Neuronal stem cell (in vitro differentiated cells): ENCODE data around the gene STEAP4.

Source experiments
- DNase-seq: peaks from one replicate; pipeline ENCODE4 v3.0.0-alpha.2; 2013; ENCODE audit warnings: low spot score
- H2AFZ ChIP-seq: one replicate; pipeline ENCODE4 v1.6.1; 2013; ENCODE audit warnings: mild to moderate bottlenecking, low read length, inconsistent platforms
- H2AK5ac ChIP-seq: 2 replicates; pipeline ENCODE4 v1.6.1; 2013; ENCODE audit warnings: low read depth, mild to moderate bottlenecking, inconsistent platforms, low read length, moderate library complexity, mixed read lengths
- H2BK120ac ChIP-seq: 2 replicates; pipeline ENCODE4 v1.6.1; 2013; ENCODE audit warnings: low read depth, mild to moderate bottlenecking, inconsistent platforms, low read length, moderate library complexity, mixed read lengths
- H2BK12ac ChIP-seq: one replicate; pipeline ENCODE4 v1.6.1; 2013; ENCODE audit warnings: low read length, inconsistent platforms
- H2BK15ac ChIP-seq: 2 replicates; pipeline ENCODE4 v1.6.1; 2013; ENCODE audit warnings: mild to moderate bottlenecking, low read length, inconsistent platforms, mixed read lengths
- H2BK5ac ChIP-seq: one replicate; pipeline ENCODE4 v1.6.1; 2013; ENCODE audit warnings: inconsistent platforms, mild to moderate bottlenecking, low read length, moderate library complexity
- H3K14ac ChIP-seq: one replicate; pipeline ENCODE4 v1.6.1; 2013; ENCODE audit warnings: low read length, inconsistent platforms
- H3K18ac ChIP-seq: 2 replicates; pipeline ENCODE4 v1.6.1; 2013; ENCODE audit warnings: low read length, inconsistent platforms
- H3K23ac ChIP-seq: 2 replicates; pipeline ENCODE4 v1.6.1; 2013; ENCODE audit warnings: low read depth, mild to moderate bottlenecking, mixed read lengths, low read length, inconsistent platforms; ENCODE audit not compliant: poor library complexity
- H3K27ac ChIP-seq: replicated peaks from 3 replicates; pipeline ENCODE4 v1.5.1; 2013; ENCODE audit warnings: low read length, inconsistent platforms
- H3K27me3 ChIP-seq, 3 experiments: 2 replicates each; pipeline ENCODE4 v1.6.1; 2013; ENCODE audit warnings: low read length in 3 of 3, mild to moderate bottlenecking in 2 of 3, inconsistent platforms in 1 of 3, low read depth in 1 of 3, mixed read lengths in 1 of 3, moderate library complexity in 1 of 3; ENCODE audit not compliant: control insufficient read depth in 3 of 3, insufficient read depth in 3 of 3
- H3K36me3 ChIP-seq, 2 donors: replicated peaks in 1 of 2; 2 replicates each; pipeline ENCODE4 v1.6.1; 2013; ENCODE audit warnings: low read length in 2 of 2; ENCODE audit not compliant: control insufficient read depth in 2 of 2, insufficient read depth in 2 of 2
- H3K4ac ChIP-seq: 2 replicates; pipeline ENCODE4 v1.6.1; 2013; ENCODE audit warnings: inconsistent platforms, mild to moderate bottlenecking, low read length, moderate library complexity
- H3K4me1 ChIP-seq, 2 donors: 1 replicate in 1 of 2; 2 replicates in 1 of 2; pipeline ENCODE4 v1.6.1; 2013; ENCODE audit warnings: low read length in 2 of 2, low read depth in 1 of 2; ENCODE audit not compliant: control insufficient read depth in 2 of 2, insufficient read depth in 1 of 2
- H3K4me2 ChIP-seq: one replicate; pipeline ENCODE4 v1.6.1; 2013; ENCODE audit warnings: mild to moderate bottlenecking, low read length, inconsistent platforms; ENCODE audit not compliant: insufficient read depth, poor library complexity, severe bottlenecking
- H3K4me3 ChIP-seq, 2 donors: 2 replicates each; pipeline ENCODE4 v1.5.1; 2013; ENCODE audit warnings: low read length in 2 of 2, mild to moderate bottlenecking in 2 of 2, inconsistent platforms in 1 of 2, moderate library complexity in 1 of 2
- H3K79me1 ChIP-seq: one replicate; pipeline ENCODE4 v1.6.1; 2013; ENCODE audit warnings: low read depth, mild to moderate bottlenecking, inconsistent platforms, low read length, moderate library complexity
- H3K9ac ChIP-seq: one replicate; pipeline ENCODE4 v1.6.1; 2013; ENCODE audit warnings: mild to moderate bottlenecking, low read depth, low read length, inconsistent platforms; ENCODE audit not compliant: poor library complexity
- H3K9me3 ChIP-seq, 2 donors: replicated peaks in 1 of 2; 2 replicates each; pipeline versions ENCODE3 to v1.6.1; 2013; ENCODE audit warnings: low read length in 2 of 2, mild to moderate bottlenecking in 2 of 2, inconsistent platforms in 1 of 2, low read depth in 1 of 2, mixed read lengths in 1 of 2, moderate library complexity in 1 of 2; ENCODE audit not compliant: control insufficient read depth in 2 of 2, insufficient read depth in 1 of 2
- H4K8ac ChIP-seq: one replicate; pipeline ENCODE4 v1.6.1; 2013; ENCODE audit warnings: low read depth, mild to moderate bottlenecking, inconsistent platforms, low read length, moderate library complexity
- H4K91ac ChIP-seq: one replicate; pipeline ENCODE4 v1.6.1; 2013; ENCODE audit warnings: low read length, low read depth, mild to moderate bottlenecking, inconsistent platforms; ENCODE audit not compliant: poor library complexity
- WGBS, 2 donors: extraction: QIAGEN DNeasy Blood & Tissue Kit; methylation state at CpG; one replicate each; pipeline ENCODE4 v1.1.7; 2013; ENCODE audit warnings: missing lambda C conversion rate in 2 of 2, mixed read lengths in 1 of 2; ENCODE audit not compliant: insufficient read length in 2 of 2, insufficient replicate concordance in 1 of 2; ENCODE audit errors: extremely low coverage in 2 of 2; 5-methylcytosine and 5-hydroxymethylcytosine counted together

Gene STEAP4

DNA sequence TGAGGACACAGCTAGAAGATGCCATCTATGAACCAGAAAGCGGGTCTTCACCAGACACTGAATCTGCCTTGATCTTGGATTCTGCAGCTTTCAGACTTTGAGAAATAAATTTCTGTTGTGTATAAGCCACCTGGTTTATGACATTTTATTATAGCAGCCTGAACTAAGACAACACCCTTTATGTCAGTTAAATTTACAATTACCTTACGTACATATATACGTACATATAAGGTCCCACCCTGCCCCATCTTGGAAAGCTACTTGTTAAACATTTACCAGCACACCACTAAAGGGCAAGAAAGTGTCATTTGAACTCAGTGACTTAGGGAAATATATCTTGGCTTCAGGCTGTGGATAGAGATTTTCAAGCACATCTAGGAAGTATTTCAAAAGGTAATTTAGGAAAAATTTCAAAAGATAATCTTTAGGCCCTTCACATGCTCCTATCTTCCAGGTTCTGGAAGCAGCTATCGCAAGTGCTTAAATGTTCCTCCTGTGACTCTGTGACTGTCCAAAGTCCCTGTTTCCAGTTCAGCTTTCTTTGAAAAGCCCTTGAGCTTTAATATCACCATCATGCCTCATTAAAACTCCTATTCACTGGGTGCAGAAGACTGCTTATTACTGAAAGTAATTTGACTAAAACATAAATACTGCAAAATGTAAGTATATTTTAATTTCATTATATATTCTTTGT, 77.2 kb downstream of the STEAP4 start:
- Histone ChIP-seq H3K14ac (no peak overlapping the region), H3K4me3 (no peak overlapping the region), H3K4ac (no peak overlapping the region), H4K8ac (no peak overlapping the region), H2BK120ac (no peak overlapping the region), H3K9ac (no peak overlapping the region), H2AFZ (no peak overlapping the region), H3K27ac (no peak overlapping the region), H3K4me2 (no peak overlapping the region), H4K91ac (no peak overlapping the region), H2AK5ac (no peak overlapping the region), H3K9me3 (no peaks in the 10 kb centered on the region), H3K23ac (no peak overlapping the region), H3K79me1 (no peaks in the 10 kb centered on the region), H3K4me1 (no peaks in the 10 kb centered on the region), H3K27me3 (no peaks in the 10 kb centered on the region), H2BK5ac (no peak overlapping the region), H2BK15ac (no peak overlapping the region), H2BK12ac (no peak overlapping the region), H3K36me3 (no peaks in the 10 kb centered on the region), H3K18ac (no peak overlapping the region)
- WGBS, 2 donors = no CpG with 5 or more reads among the region's 4 CpGs
- DNase-seq = no peak

- Histone ChIP-seq H3K4me2 (no peak overlapping the region), H3K27ac (no peak overlapping the region), H2BK5ac (no peak overlapping the region), H3K9ac (no peak overlapping the region), H3K27me3 (no peaks in the 10 kb centered on the region), H3K23ac (no peak overlapping the region), H2AK5ac (no peak overlapping the region), H3K79me1 (no peaks in the 10 kb centered on the region), H3K9me3 (no peaks in the 10 kb centered on the region), H2BK15ac (no peak overlapping the region), H3K4me1 (no peaks in the 10 kb centered on the region), H4K8ac (no peak overlapping the region), H3K36me3 (no peaks in the 10 kb centered on the region), H3K4me3 (no peak overlapping the region), H3K18ac (no peak overlapping the region), H2AFZ (no peak overlapping the region), H3K14ac (no peak overlapping the region), H4K91ac (no peak overlapping the region), H2BK12ac (no peak overlapping the region), H3K4ac (no peak overlapping the region), H2BK120ac (no peak overlapping the region)
- DNase-seq = no peak
- no CpG with 5 or more reads among the region's 6 CpGs for WGBS, 2 donors
These were observed 79.7 kb downstream of the STEAP4 start for GRCh38 chr7:88226886-88227516.

DNA sequence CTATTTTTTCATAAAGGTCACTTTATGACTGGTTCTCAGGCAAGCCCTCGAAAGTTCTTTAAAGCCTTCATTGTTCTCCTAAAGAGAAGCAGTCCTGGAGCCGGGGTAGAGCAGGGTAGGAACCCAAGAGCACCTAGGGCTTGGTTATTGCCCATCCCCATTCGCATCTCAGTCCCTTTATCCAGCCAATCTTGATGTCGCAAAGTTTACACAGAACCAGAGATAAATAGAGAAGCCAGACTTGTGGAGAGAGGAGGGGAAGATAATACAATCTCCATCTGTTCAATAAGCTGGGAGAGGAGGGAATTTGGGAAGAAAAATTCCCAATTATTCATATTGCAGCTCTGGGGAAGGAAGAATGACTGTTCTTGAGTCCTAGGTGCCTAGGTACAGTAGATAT, 80.5 kb downstream of the STEAP4 start:
- no peak for DNase-seq
- no peak overlapping the region for H4K8ac ChIP-seq
- H2AFZ ChIP-seq = no peak overlapping the region
- H3K9me3 ChIP-seq = no peaks in the 10 kb centered on the region
- H3K27me3 ChIP-seq = no peaks in the 10 kb centered on the region
- no peak overlapping the region for H3K4ac ChIP-seq
- H3K9ac ChIP-seq = no peak overlapping the region
- H2AK5ac ChIP-seq = no peak overlapping the region
- H4K91ac ChIP-seq = no peak overlapping the region
- H3K14ac ChIP-seq = no peak overlapping the region
- WGBS, 2 donors = no CpG with 5 or more reads among the region's 4 CpGs
- no peak overlapping the region for H2BK120ac ChIP-seq
- H3K4me3 ChIP-seq = no peak overlapping the region
- H3K23ac ChIP-seq = no peak overlapping the region
- H3K4me2 ChIP-seq = no peak overlapping the region
- no peaks in the 10 kb centered on the region for H3K36me3 ChIP-seq
- H3K27ac ChIP-seq = no peak overlapping the region
- H2BK15ac ChIP-seq = no peak overlapping the region
- no peaks in the 10 kb centered on the region for H3K79me1 ChIP-seq
- H3K18ac ChIP-seq = no peak overlapping the region
- H3K4me1 ChIP-seq = peaks cover 0 to 2% of the 10 kb centered on the region in 2 donors
- H2BK12ac ChIP-seq = no peak overlapping the region
- no peak overlapping the region for H2BK5ac ChIP-seq

GRCh38 chr7:88224601-88225275, 82.0 kb downstream of the STEAP4 start:
- WGBS, 2 donors = no CpG with 5 or more reads among the region's 2 CpGs
- Histone ChIP-seq H3K18ac (no peak overlapping the region), H2BK12ac (no peak overlapping the region), H3K4me1 (peaks cover 0 to 6% of the 10 kb centered on the region in 2 donors), H2BK5ac (no peak overlapping the region), H3K4ac (no peak overlapping the region), H3K27me3 (no peaks in the 10 kb centered on the region), H3K4me3 (no peak overlapping the region), H3K9ac (no peak overlapping the region), H3K9me3 (no peaks in the 10 kb centered on the region), H3K79me1 (no peaks in the 10 kb centered on the region), H2BK15ac (no peak overlapping the region), H3K4me2 (no peak overlapping the region), H2AK5ac (no peak overlapping the region), H3K23ac (no peak overlapping the region), H3K27ac (no peak overlapping the region), H2AFZ (no peak overlapping the region), H2BK120ac (no peak overlapping the region), H3K36me3 (no peaks in the 10 kb centered on the region), H3K14ac (no peak overlapping the region), H4K91ac (no peak overlapping the region), H4K8ac (no peak overlapping the region)
- DNase-seq = no peak
